HEK293 (cell line): ENCODE results near the gene GPR153.
A peak's percentile ranks its signal among the peaks of the same experiment; 100 is the strongest.

Source experiments
- CTCF ChIP-seq: fragments of 450-650 bp; formaldehyde crosslinking; IDR thresholded peaks from 2 replicates; pipeline ENCODE4 v1.5.1; 2016; ENCODE audit warnings: missing biosample characterization, missing genetic modification characterization
- GLIS2 ChIP-seq: fragments of 450-650 bp; formaldehyde crosslinking; IDR thresholded peaks from 2 replicates; pipeline ENCODE4 v1.5.1; 2016; ENCODE audit warnings: missing biosample characterization, missing genetic modification characterization
- OSR2 ChIP-seq: fragments of 450-650 bp; formaldehyde crosslinking; IDR thresholded peaks from 2 replicates; pipeline ENCODE4 v1.5.1; 2016; ENCODE audit warnings: missing biosample characterization, missing genetic modification characterization
- PATZ1 ChIP-seq: fragments of 450-650 bp; formaldehyde crosslinking; IDR thresholded peaks from 2 replicates; pipeline ENCODE4 v1.5.1; 2016; ENCODE audit warnings: missing biosample characterization, missing genetic modification characterization
- ZNF223 ChIP-seq: fragments of 450-650 bp; formaldehyde crosslinking; IDR thresholded peaks from 2 replicates; pipeline ENCODE4 v1.5.1; 2016; ENCODE audit warnings: missing biosample characterization, missing genetic modification characterization
- TF ChIP-seq, protein P1 (sequence below): fragments of 450-650 bp; formaldehyde crosslinking; IDR thresholded peaks from 2 replicates; pipeline ENCODE4 v1.5.1; 2016; ENCODE audit warnings: missing biosample characterization, missing genetic modification characterization

GRCh38 chr1:6199298-6200187, 61.4 kb downstream of the GPR153 start, which contains the start of gene RPL22:
- TF ChIP-seq OSR2 (tag by site-specific recombination) (no peak), GLIS2 (peak; percentile 99), ZNF223 (tag by site-specific recombination) (no peak), CTCF (tag by site-specific recombination) (no peak), PATZ1 (tag by site-specific recombination) (peak; percentile 59)
- TF ChIP-seq, protein P1, sequence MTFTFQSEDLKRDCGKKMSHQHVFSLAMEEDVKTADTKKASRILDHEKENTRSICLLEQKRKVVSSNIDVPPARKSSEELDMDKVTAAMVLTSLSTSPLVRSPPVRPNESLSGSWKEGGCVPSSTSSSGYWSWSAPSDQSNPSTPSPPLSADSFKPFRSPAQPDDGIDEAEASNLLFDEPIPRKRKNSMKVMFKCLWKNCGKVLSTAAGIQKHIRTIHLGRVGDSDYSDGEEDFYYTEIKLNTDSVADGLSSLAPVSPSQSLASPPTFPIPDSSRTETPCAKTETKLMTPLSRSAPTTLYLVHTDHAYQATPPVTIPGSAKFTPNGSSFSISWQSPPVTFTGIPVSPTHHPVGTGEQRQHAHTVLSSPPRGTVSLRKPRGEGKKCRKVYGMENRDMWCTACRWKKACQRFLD (tag by site-specific recombination), result no peak
